ENCODE measurements around the gene KLF13.

KLF13 gene

DNA sequence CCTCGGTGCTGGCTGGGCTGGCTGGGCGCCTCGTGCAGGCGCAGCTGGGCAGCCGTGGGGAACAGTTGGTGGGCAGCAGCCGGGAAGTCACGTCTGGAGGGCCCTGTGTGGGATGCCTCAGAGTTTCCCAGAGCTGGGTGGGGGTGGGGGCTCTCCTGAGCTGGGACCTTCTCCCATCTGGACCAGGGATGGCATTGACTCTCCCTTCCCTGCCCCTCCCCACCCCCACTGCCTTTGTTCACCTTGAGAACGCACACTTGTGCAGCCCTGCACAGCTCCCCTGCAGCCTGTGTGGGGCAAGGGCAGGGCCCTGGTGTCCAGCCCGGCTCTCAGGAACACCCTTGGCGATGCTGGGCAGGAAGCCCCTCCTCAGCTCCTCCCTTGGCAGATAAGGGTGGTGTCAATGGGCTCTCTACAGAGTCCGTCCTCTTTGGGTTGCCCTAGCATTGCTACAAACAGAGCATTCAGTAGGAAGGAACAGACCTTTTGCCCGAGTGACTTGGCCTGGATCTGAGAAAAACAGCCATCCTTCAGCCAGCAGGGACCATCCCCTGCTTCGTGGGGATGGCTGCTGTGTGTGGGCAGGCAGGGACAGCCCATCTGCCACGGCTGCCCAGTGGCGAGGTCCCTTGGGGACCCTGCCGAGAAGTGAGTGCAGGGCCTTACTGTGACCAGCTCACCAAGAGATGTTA, 25.5 kb upstream of the KLF13 start:
- no peak for DNase-seq

GRCh38 chr15:31301673-31301990, 25.0 kb upstream of the KLF13 start:
- DNase-seq, result no peak

- DNase-seq, result no peak
Observed at GRCh38 chr15:31302029-31302657, 24.5 kb upstream of the KLF13 start.

- DNase-seq, result no peak
Observed at GRCh38 chr15:31302778-31303725, 23.6 kb upstream of the KLF13 start.

- no peak for DNase-seq
Observed at GRCh38 chr15:31303726-31304648, 22.6 kb upstream of the KLF13 start.

DNA sequence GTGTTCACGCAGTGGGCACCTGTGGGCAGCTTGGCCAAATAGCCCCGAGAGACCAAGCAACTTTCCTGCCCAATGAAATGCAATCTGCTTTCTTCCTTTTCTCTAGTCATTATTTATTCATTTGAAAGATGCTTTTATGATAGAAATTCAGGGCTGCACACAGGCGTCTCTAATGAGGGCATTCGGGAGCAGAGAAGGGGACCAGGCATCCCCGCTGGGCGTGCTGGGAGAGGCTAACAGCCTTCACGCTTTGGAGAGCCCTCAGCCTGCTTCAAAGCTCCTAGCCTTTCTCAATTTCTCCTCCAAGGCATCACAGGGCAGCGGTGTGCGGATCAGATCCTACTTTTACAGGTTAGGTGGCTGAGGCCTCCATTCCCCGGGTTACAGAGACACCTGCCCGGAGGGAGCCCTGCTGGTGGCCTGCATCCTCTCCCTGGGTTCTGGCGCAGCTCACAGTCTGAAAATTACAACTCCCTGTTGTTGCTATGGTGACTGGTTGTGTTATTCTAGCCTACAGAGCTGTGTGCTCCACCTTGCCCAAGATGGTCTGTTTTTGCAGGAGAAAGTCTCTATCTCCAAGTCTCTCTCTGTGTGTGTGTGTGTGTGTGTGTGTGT, 21.8 kb upstream of the KLF13 start:
- DNase-seq, result peak; percentile 52

DNA sequence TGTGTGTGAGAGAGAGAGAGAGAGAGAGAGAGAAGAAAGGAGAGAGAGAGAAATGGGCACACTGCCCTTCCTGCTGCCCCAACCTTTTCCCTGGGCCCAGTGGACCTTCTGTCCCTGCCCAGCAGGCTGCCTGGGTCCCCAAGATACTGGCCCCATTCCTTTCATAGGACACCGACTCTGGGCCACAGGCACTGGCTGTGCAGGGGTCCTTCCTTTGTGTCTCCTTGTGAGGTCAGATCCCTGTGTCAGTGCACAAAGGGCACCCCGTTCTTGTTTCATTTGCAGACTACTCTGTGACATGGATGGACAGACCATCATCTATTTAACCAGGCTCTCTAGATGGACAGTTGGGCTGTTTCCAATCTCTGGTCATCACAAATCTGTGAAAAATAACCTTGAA, 21.3 kb upstream of the KLF13 start:
- no peak for DNase-seq

- no peak for DNase-seq
Observed at GRCh38 chr15:31305796-31306425, 20.7 kb upstream of the KLF13 start.

DNA sequence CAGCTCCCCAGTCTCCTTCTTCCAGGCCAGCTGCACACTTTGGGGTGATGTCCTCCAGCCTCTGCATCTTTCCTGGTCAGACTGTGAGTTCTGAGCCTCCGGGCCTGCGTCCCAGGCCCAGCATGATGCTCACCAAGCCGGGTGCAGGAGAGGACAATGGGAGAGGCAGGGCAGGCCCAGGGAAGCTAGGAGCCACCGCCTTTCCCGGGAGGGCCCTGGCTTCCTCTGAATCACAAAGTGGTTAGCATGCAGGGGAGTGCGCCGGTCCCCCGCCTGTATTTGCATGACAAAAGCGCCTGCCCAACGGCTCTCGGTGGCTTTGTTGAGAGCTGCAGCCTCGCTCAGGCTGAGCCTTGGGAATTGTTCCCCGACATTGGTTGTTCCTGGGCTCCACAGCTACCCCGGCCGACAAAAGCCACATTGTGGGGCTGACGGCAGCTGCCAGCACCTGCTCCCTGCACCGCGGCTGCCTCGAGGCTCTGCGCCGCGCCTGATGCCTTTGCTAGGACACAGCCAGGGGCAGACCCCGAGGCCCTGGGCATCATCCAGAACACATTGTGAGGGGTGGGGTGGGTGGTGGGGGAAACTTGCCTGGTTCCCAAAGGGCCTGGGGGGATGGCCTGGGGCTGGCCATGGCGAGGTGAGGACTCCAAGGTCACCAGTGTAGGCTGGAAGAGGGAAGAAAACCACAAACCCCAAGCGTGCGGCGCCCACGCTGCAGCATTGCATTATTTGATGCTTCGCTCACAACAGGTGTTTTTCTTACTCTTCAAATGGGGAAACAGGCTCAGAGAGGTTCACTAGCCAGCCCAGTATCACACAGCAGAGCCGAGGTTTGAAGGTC, 20.0 kb upstream of the KLF13 start:
- peak; percentile 80 for DNase-seq

DNA sequence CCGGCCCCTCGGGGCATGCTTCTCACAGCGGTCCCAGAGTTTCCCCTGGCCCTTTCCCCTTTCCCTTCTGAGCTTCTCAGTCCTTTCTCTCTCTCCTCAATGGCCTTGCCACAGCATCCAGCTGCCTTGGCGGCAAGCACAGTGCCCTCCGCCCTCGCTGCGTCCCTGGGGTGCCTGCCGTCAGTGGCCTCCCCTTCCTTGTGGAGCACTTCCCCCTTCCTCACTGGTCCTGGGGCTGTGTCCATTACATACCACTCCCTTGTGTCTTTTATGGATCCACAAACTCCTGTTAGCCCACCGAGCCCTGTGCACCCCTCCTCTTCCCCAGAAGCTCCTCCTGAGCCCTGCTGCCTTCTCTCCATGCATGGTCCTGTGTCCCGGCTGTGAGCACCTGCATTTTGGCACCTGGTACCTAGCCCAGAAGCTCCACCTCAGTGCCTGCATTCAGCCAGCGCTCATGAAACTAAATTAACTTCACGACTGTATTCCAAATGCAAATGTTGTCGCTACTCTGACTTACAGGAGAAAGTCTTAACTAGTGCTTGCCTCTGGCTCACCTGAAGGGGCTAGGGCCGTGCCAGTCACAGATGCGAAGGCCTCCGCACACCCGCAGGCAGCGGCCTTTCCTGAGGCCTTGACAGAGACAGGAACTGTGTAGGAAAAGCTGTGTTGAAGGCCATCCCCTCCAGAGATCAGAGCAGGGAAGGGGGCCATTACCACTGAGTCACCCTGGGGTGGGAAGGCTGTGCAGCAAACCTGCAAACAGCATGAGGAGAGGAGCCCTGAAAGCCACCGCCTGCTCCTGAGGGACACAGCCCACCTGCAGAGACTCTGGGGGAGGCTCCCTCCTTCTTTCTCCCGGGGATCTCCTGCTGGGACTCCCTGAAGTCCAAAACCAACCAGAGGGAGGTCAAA, 19.1 kb upstream of the KLF13 start:
- no peak for DNase-seq

DNA sequence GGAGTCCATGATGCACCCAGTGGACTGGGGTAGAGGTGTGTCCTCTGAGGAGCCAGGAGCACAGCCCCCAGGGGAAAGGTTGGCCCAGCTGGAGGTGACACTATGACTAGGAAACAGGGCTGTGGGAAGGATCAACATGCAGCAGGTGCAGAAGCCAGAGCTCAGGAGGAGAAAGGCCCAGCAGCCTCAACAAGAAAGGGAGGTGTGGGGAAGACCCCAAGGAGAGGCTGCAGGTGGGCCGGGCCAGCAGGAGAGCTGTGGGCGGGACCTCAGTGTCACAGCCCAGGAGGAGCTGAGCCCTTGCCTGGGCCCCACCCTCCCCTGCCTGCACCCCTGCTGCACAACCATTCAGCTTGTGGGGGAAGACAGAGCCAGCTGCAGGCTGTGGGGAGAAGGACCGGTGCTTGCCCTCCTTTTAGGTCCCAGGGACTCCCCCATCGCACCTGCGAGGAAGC, 18.4 kb upstream of the KLF13 start:
- DNase-seq, result peak; percentile 51

- no peak for DNase-seq
Observed at GRCh38 chr15:31309893-31310606, 16.6 kb upstream of the KLF13 start.

DNA sequence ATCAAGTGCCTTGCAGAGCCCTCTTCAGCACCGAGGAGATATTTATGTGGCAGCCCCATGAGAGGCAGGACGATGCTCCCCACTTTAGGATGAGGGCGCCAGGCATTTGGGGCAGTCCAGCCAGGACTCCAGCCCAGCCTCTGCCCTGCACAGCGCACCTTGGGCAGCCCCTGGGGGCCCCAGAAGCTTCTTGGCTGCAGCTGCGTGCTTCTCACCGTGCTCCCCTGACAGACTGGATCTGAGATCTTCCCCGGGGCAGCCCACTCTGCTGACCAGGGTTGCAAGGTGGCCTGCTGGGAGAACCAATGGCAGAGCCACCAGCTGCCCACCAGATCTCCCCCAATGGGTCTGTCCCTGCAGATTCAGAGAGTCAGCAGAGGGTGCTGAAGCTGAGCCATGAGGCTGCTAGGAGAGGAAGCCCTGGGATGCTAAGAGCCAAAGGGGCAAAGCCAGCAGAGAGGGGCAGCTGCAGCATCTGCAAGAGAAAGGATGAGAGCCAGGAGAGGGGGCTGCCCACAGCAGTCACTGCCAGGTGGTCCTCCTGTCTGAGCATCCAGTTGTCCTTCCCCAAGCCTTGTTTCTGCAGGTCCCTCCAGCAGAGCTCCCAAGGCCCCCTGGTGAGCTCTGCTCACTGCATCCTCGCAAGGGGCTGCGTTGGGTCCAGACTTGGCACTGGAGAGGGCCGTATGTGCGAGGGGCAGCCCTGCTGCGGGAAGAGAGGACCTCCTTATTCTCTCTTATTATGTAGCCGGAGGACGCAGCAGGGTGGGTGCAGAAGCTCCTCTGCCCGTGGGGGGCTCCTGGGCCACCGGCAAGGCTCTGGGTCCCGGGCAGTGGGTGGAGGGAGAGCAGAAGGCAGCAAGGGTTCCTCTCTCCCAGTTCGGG, 14.7 kb upstream of the KLF13 start:
- DNase-seq, result no peak

GRCh38 chr15:31313223-31313622, 13.4 kb upstream of the KLF13 start:
- DNase-seq, result no peak

GRCh38 chr15:31314380-31314779, 12.3 kb upstream of the KLF13 start:
- no peak for DNase-seq

DNA sequence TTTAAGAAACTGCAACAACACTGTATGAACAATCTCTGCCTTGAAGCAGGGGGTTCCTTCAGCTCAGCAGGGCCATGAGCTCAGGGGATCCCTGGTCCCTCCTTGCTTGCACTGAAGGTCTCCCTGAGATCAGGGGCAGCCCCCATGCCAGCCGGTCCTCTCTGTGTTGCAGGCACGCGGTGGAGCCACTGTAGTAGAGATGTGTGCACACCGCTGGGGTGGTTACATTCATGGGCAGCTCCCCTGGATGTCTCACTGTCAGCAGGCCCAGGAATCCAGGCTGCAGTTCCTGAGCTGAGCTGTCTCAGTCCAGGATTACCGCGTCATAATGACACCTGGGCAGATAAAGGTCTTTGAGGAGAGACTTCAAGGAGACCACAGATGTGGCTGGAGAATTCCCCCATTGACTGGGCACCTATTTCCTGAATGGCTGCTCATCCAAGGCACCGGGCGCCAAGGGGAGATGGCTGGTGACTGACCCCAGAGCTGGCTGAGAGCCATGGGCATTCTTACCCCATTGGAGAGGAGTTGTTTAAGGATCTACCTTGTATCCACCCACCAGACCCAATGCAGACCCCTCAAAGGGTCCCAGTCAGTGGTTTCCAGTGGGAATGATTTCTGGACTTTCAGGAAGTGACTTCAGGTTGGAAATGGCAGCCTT, 10.4 kb upstream of the KLF13 start:
- no peak for DNase-seq

- no peak for DNase-seq
Observed at GRCh38 chr15:31317017-31317416, 9.6 kb upstream of the KLF13 start.
